Measurements from ENCODE around the gene PDIA2.
"Not testable (repeated sequence)": the region's sequence is repeated elsewhere in the genome, so short reads cannot be mapped to it uniquely, and the experiment has no call there.

- not testable (repeated sequence) for TF ChIP-seq CTCF, POLR2A (IDR thresholded peaks at IDR 0.05)
These were observed 24.9 kb upstream of the PDIA2 start for GRCh38 chr16:258091-258490.

All from tibial nerve (tissue), 3 donors.